SU-DHL-6 (cell line): ENCODE data around the gene VSIG8.
"Not testable (repeated sequence)": the region's sequence is repeated elsewhere in the genome, so short reads cannot be mapped to it uniquely, and the experiment has no call there.

Source experiments
- CTCF ChIP-seq: fragments of 200-600 bp; sonication (generic); IDR thresholded peaks from one replicate; pipeline ENCODE4 v1.5.1; 2017; ENCODE audit warnings: antibody characterized with exemption, mild to moderate bottlenecking, low read length, moderate library complexity; ENCODE audit not compliant: insufficient read depth, poor library complexity, severe bottlenecking
- EZH2phosphoT487 ChIP-seq: fragments of 200-600 bp; sonication (generic), shearing (Covaris generic); conservative IDR thresholded peaks from 2 replicates; pipeline ENCODE4 v1.6.1; 2018; ENCODE audit warnings: mild to moderate bottlenecking, antibody characterized with exemption, low read length, moderate library complexity, mixed read lengths

- TF ChIP-seq EZH2phosphoT487, CTCF: not testable (repeated sequence)
Observed at GRCh38 chr1:159904036-159904435, 41.6 kb upstream of the VSIG8 start.
